B cell (primary cell): Measurements from ENCODE around the gene PLSCR4. TPM values are rescaled to one million over a fixed set of nuclear protein-coding genes. Genes with fewer than 3 reads are reported as not detected.

Experiments used
- ATAC-seq: fragments of 200-7000 bp; cut with Tn5 transposase; one replicate; pipeline ENCODE4 v1.10.0; 2021; ENCODE audit warnings: low read depth, mild to moderate bottlenecking, moderate number of reproducible peaks, moderate library complexity
- CTCF ChIA-PET: fragments of 350-600 bp; sonication (Branson Sonifier 250); formaldehyde crosslinking; loops from one replicate; lab custom pipeline; 2021; ENCODE audit warnings: antibody characterized with exemption, inconsistent platforms; lab: Charles Lee
- POLR2A ChIA-PET: fragments of 350-600 bp; sonication (Branson Sonifier 250); formaldehyde crosslinking; loops from one replicate; lab custom pipeline; 2021; ENCODE audit warnings: antibody characterized with exemption; lab: Charles Lee
- DNase-seq: peaks from one replicate; pipeline ENCODE4 v3.0.0; 2013
- H2AFZ ChIP-seq: 2 replicates; pipeline ENCODE4 v1.6.1; 2012; ENCODE audit warnings: mild to moderate bottlenecking, low read depth, low read length; ENCODE audit not compliant: insufficient read depth, poor library complexity, severe bottlenecking
- H3K27ac ChIP-seq, 2 donors: 1 replicate in 1 of 2; 2 replicates in 1 of 2; pipeline ENCODE4 v1.5.1; 2012 to 2013; ENCODE audit warnings: low read length in 2 of 2, mild to moderate bottlenecking in 2 of 2, moderate library complexity in 1 of 2
- H3K27me3 ChIP-seq, 4 experiments: fragments of 200-600 bp in 1 of 4; sonication (generic) in 1 of 4; replicated peaks in 1 of 4; 1 replicate in 2 of 4; 2 replicates in 2 of 4; pipeline versions ENCODE4 v1.6.1 to v1.7.0; 2013 to 2016; ENCODE audit warnings: low read length in 3 of 4, mild to moderate bottlenecking in 2 of 4, mixed read lengths in 1 of 4, moderate library complexity in 1 of 4; ENCODE audit not compliant: insufficient read depth in 4 of 4, control insufficient read depth in 3 of 4; ENCODE audit errors: control extremely low read depth in 1 of 4
- H3K36me3 ChIP-seq, 2 experiments: replicated peaks in 1 of 2; 1 replicate in 1 of 2; 2 replicates in 1 of 2; pipeline versions ENCODE4 v1.6.1 to v1.7.1; 2013; ENCODE audit warnings: low read length in 1 of 2; ENCODE audit not compliant: insufficient read depth in 2 of 2, control insufficient read depth in 1 of 2; ENCODE audit errors: control extremely low read depth in 1 of 2, extremely low read depth in 1 of 2
- H3K4me1 ChIP-seq, 2 donors: fragments of 200-600 bp in 1 of 2; sonication (generic) in 1 of 2; 1 replicate in 1 of 2; 2 replicates in 1 of 2; pipeline versions ENCODE4 v1.5.1 to v1.6.1; 2013 to 2017; ENCODE audit warnings: low read length in 2 of 2; ENCODE audit not compliant: control insufficient read depth in 2 of 2, insufficient read depth in 2 of 2
- H3K4me2 ChIP-seq: replicated peaks from 2 replicates; pipeline ENCODE3; 2012; ENCODE audit warnings: mild to moderate bottlenecking, low read depth, low read length; ENCODE audit not compliant: poor library complexity, severe bottlenecking
- H3K4me3 ChIP-seq, 5 experiments: fragments of 200-600 bp in 1 of 5; sonication (generic) in 1 of 5; 1 replicate in 3 of 5; 2 replicates in 2 of 5; pipeline versions ENCODE4 v1.5.1 to v1.7.0; 2011 to 2016; ENCODE audit warnings: low read length in 4 of 5, mild to moderate bottlenecking in 4 of 5, low read depth in 2 of 5, control low read depth in 1 of 5, moderate library complexity in 1 of 5; ENCODE audit not compliant: insufficient read depth in 1 of 5; ENCODE audit errors: control extremely low read depth in 1 of 5, extremely low read depth in 1 of 5
- H3K79me2 ChIP-seq: fragments of 200-600 bp; sonication (generic); one replicate; pipeline ENCODE4 v1.6.0; 2016; ENCODE audit warnings: low read length; ENCODE audit not compliant: control insufficient read depth, insufficient read depth
- H3K9ac ChIP-seq: fragments of 200-600 bp; sonication (generic); 2 replicates; pipeline ENCODE4 v1.6.1; 2017; ENCODE audit warnings: mild to moderate bottlenecking, low read length, moderate library complexity
- H3K9me3 ChIP-seq, 3 donors: one replicate each; pipeline versions ENCODE4 v1.6.1 to v1.7.1; 2013; ENCODE audit warnings: low read length in 2 of 3; ENCODE audit not compliant: control insufficient read depth in 2 of 3, insufficient read depth in 1 of 3; ENCODE audit errors: control extremely low read depth in 1 of 3
- H4K20me1 ChIP-seq: 2 replicates; pipeline ENCODE4 v1.6.0; 2012; ENCODE audit warnings: mild to moderate bottlenecking, low read length; ENCODE audit not compliant: insufficient read depth, control insufficient read depth, poor library complexity, severe bottlenecking
- H3K27ac Mint-ChIP-seq: one replicate; pipeline ENCODE4 v1.8.0; 2021; ENCODE audit warnings: mixed read lengths
- H3K27me3 Mint-ChIP-seq: one replicate; pipeline ENCODE4 v1.8.0; 2021; ENCODE audit warnings: mixed read lengths
- H3K4me1 Mint-ChIP-seq: one replicate; pipeline ENCODE4 v1.8.0; 2021; ENCODE audit warnings: mixed read lengths
- H3K4me3 Mint-ChIP-seq: one replicate; pipeline ENCODE4 v1.8.0; 2021; ENCODE audit warnings: mixed read lengths
- H3K9me3 Mint-ChIP-seq: one replicate; pipeline ENCODE4 v1.8.0; 2022; ENCODE audit warnings: mixed read lengths; ENCODE audit not compliant: insufficient read depth
- CTCF ChIP-seq: fragments of 200-600 bp; IDR thresholded peaks from one replicate; pipeline ENCODE4 v1.8.0; 2022; ENCODE audit warnings: antibody characterized with exemption, mild to moderate bottlenecking
- EZH2 ChIP-seq: IDR thresholded peaks from 2 replicates; pipeline ENCODE4 v1.6.1; 2012; ENCODE audit warnings: borderline replicate concordance, low read depth, mild to moderate bottlenecking, moderate library complexity, low read length; ENCODE audit not compliant: insufficient read depth, poor library complexity, severe bottlenecking
- WGBS: methylation state at CpG from one replicate; pipeline ENCODE4 v1.1.5; 2013; ENCODE audit warnings: missing lambda C conversion rate; ENCODE audit not compliant: insufficient coverage; 5-methylcytosine and 5-hydroxymethylcytosine counted together
- intact Hi-C: fragments of 100-400 bp; cut with micrococcal nuclease; formaldehyde crosslinking; loops from one replicate; pipeline ENCODE4 v1.10.0; 2022
- polyA plus RNA-seq: library from polyadenylated mRNA; depleted of rRNA; stranded (reverse); fragments of >200 nt; gene quantifications from 2 replicates; pipeline ENCODE4 v1.2.3, GENCODE V29; 2012
- total RNA-seq, 2 donors: library from RNA; stranded (reverse); fragments of 120-200 nt in 1 of 2; gene quantifications; 1 replicate in 1 of 2; 2 replicates in 1 of 2; pipeline versions ENCODE4 v1.2.3 to v1.2.4, GENCODE V29; 2013 to 2022

PLSCR4 gene
- total and polyA plus RNA-seq, 2 donors (not counting 1 experiment from before 2014, with no cell fraction given): not detected

- no peak overlapping the region for H3K27ac ChIP-seq
- 91% methylated on average over 4 of the region's 9 CpGs for WGBS
- H3K27me3 ChIP-seq: no peaks in the 10 kb centered on the region
- intact Hi-C loops: no loop called here
- H3K4me1 Mint-ChIP-seq: no peaks in the 10 kb centered on the region
- H3K9me3 ChIP-seq: peaks cover 0 to 5% (median 0%) of the 10 kb centered on the region in 3 donors
- POLR2A ChIA-PET: no interaction called here
- H3K9me3 Mint-ChIP-seq: no peaks in the 10 kb centered on the region
- no peaks in the 10 kb centered on the region for H3K36me3 ChIP-seq
- H3K4me3 Mint-ChIP-seq: no peak overlapping the region
- H3K4me1 ChIP-seq: no peaks in the 10 kb centered on the region
- TF ChIP-seq EZH2 (no peak), CTCF (no peak)
- no peak overlapping the region for H2AFZ ChIP-seq
- H3K27me3 Mint-ChIP-seq: no peaks in the 10 kb centered on the region
- DNase-seq: no peak
- no peak overlapping the region for H3K4me2 ChIP-seq
- H3K79me2 ChIP-seq: no peaks in the 10 kb centered on the region
- no peak for ATAC-seq
- H3K4me3 ChIP-seq: no peak overlapping the region
- no peaks in the 10 kb centered on the region for H4K20me1 ChIP-seq
- CTCF ChIA-PET: no interaction called here
- H3K27ac Mint-ChIP-seq: no peak overlapping the region
- no peak overlapping the region for H3K9ac ChIP-seq
Observed at GRCh38 chr3:146241523-146242240, 9.2 kb downstream of the PLSCR4 start.

- Mint-ChIP-seq H3K4me3 (no peak overlapping the region), H3K27ac (no peak overlapping the region), H3K4me1 (no peaks in the 10 kb centered on the region), H3K27me3 (no peaks in the 10 kb centered on the region), H3K9me3 (peaks cover 4% of the 10 kb centered on the region)
- Histone ChIP-seq H3K9me3 (peaks cover 0 to 21% (median 1%) of the 10 kb centered on the region in 3 donors), H3K36me3 (no peaks in the 10 kb centered on the region), H3K4me1 (no peaks in the 10 kb centered on the region), H3K27me3 (no peaks in the 10 kb centered on the region), H4K20me1 (no peaks in the 10 kb centered on the region), H3K4me2 (no peak overlapping the region), H3K9ac (no peak overlapping the region), H3K4me3 (no peak overlapping the region), H2AFZ (no peak overlapping the region), H3K79me2 (no peaks in the 10 kb centered on the region), H3K27ac (no peak overlapping the region)
- ChIA-PET POLR2A (no interaction called here), CTCF (interaction anchor here (1.3 kb wide), 1 partner anchor 344 kb away, joined by 3 read pairs; no protein-coding TSS in a partner anchor)
- TF ChIP-seq CTCF: no peak
- no peak for TF ChIP-seq EZH2
- DNase-seq (no peak), ATAC-seq (no peak)
- intact Hi-C loops: no loop called here
Observed at GRCh38 chr3:146233487-146233886, 17.4 kb downstream of the PLSCR4 start.
